Uterus (tissue), 2 donors: Measurements from ENCODE around the gene FMN1.

Experiments used
- CTCF ChIP-seq, 4 experiments: fragments of 200-600 bp in 2 of 4; fragments of 450-650 bp in 2 of 4; sonication (generic) in 2 of 4; IDR thresholded peaks; one replicate each; pipeline ENCODE4 v1.5.1; 2016 to 2019; ENCODE audit warnings: antibody characterized with exemption in 4 of 4, mild to moderate bottlenecking in 2 of 4, moderate library complexity in 1 of 4
- POLR2A ChIP-seq, 2 donors: fragments of 450-650 bp; IDR thresholded peaks; one replicate each; pipeline ENCODE4 v1.6.1; 2016; ENCODE audit warnings: antibody characterized with exemption in 2 of 2, mild to moderate bottlenecking in 1 of 2, moderate library complexity in 1 of 2

GRCh38 chr15:33009026-33009425 lies 185.5 kb downstream of the FMN1 start:
- TF ChIP-seq CTCF (IDR thresholded peaks at IDR 0.05) (no peak), POLR2A (IDR thresholded peaks at IDR 0.05) (no peak)
